Measurements from ENCODE around the gene ACOT4.

DNA sequence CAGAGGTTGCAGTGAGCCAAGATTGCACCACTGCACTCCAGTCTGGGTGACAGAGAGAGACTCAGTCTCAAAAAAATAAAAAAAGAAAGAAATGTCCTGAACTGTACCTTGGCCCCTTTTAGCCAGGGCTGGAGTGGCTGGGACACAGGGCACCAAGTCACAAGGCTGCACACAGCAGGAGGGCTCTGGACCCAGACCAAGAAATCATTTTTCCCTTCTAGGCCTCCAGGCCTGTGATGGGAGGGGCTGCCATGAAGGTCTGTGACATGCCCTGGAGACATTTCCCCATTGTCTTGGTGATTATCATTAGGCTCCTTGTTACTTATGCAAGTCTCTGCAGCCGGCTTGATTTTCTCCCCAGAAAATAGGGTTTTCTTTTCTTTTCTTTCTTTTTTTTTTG lies 15.6 kb downstream of the ACOT4 start:
- TF ChIP-seq POLR2A (IDR thresholded peaks at IDR 0.05) (no peak), POLR2AphosphoS5 (IDR thresholded peaks at IDR 0.05) (no peak)
- TF ChIP-seq, protein P1, sequence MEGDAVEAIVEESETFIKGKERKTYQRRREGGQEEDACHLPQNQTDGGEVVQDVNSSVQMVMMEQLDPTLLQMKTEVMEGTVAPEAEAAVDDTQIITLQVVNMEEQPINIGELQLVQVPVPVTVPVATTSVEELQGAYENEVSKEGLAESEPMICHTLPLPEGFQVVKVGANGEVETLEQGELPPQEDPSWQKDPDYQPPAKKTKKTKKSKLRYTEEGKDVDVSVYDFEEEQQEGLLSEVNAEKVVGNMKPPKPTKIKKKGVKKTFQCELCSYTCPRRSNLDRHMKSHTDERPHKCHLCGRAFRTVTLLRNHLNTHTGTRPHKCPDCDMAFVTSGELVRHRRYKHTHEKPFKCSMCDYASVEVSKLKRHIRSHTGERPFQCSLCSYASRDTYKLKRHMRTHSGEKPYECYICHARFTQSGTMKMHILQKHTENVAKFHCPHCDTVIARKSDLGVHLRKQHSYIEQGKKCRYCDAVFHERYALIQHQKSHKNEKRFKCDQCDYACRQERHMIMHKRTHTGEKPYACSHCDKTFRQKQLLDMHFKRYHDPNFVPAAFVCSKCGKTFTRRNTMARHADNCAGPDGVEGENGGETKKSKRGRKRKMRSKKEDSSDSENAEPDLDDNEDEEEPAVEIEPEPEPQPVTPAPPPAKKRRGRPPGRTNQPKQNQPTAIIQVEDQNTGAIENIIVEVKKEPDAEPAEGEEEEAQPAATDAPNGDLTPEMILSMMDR (IDR thresholded peaks at IDR 0.05): no peak

All from prostate gland (tissue), 2 donors.